Thoracic aorta (tissue), 2 donors: ENCODE measurements around the gene SLC4A3. TPM values are rescaled to one million over a fixed set of nuclear protein-coding genes. Genes with fewer than 3 reads are reported as not detected.
"Not testable (repeated sequence)": the region's sequence is repeated elsewhere in the genome, so short reads cannot be mapped to it uniquely, and the experiment has no call there.

Source experiments
- ATAC-seq: fragments of 150-250 bp; one replicate; pipeline ENCODE4 v1.8.0; 2017; ENCODE audit warnings: low read depth; ENCODE audit not compliant: insufficient number of reproducible peaks, low FRiP score
- DNase-seq: peaks from one replicate; pipeline ENCODE4 v3.0.0-alpha.2; 2020; ENCODE audit warnings: low spot score
- H3K27ac ChIP-seq, 2 donors: fragments of 200-600 bp; sonication (generic); 1 replicate in 1 of 2; 2 replicates in 1 of 2; pipeline ENCODE4 v1.5.1; 2016; ENCODE audit warnings: mild to moderate bottlenecking in 2 of 2, moderate library complexity in 2 of 2
- H3K27me3 ChIP-seq: fragments of 200-600 bp; sonication (generic); replicated peaks from 2 replicates; pipeline ENCODE4 v1.6.0; 2016; ENCODE audit warnings: mild to moderate bottlenecking; ENCODE audit not compliant: insufficient read depth
- H3K36me3 ChIP-seq: fragments of 200-600 bp; sonication (generic); one replicate; pipeline ENCODE4 v1.5.1; 2016
- H3K4me1 ChIP-seq, 2 donors: fragments of 200-600 bp; sonication (generic); 1 replicate in 1 of 2; 2 replicates in 1 of 2; pipeline versions ENCODE4 v1.5.1 to v1.6.0; 2016; ENCODE audit warnings: low read depth in 2 of 2, mild to moderate bottlenecking in 1 of 2; ENCODE audit not compliant: control insufficient read depth in 1 of 2
- H3K4me3 ChIP-seq: fragments of 200-600 bp; sonication (generic); 2 replicates; pipeline ENCODE4 v1.5.1; 2016; ENCODE audit warnings: mild to moderate bottlenecking
- H3K9me3 ChIP-seq: fragments of 200-600 bp; sonication (generic); 2 replicates; pipeline ENCODE4 v1.5.1; 2016
- total RNA-seq, 2 donors: library from RNA; depleted of rRNA; stranded (reverse); fragments of >200 nt; gene quantifications; one replicate each; pipeline versions ENCODE4 v1.1.0 to v1.2.3, GENCODE V29; 2016
- TF ChIP-seq, protein P1 (sequence below): fragments of 200-600 bp; sonication (generic); IDR thresholded peaks from one replicate; pipeline ENCODE4 v1.5.1; 2019; ENCODE audit warnings: antibody characterized with exemption

The SLC4A3 gene
- total RNA-seq, 2 donors from 2014 or later: 5.6 to 6.5 TPM

DNA sequence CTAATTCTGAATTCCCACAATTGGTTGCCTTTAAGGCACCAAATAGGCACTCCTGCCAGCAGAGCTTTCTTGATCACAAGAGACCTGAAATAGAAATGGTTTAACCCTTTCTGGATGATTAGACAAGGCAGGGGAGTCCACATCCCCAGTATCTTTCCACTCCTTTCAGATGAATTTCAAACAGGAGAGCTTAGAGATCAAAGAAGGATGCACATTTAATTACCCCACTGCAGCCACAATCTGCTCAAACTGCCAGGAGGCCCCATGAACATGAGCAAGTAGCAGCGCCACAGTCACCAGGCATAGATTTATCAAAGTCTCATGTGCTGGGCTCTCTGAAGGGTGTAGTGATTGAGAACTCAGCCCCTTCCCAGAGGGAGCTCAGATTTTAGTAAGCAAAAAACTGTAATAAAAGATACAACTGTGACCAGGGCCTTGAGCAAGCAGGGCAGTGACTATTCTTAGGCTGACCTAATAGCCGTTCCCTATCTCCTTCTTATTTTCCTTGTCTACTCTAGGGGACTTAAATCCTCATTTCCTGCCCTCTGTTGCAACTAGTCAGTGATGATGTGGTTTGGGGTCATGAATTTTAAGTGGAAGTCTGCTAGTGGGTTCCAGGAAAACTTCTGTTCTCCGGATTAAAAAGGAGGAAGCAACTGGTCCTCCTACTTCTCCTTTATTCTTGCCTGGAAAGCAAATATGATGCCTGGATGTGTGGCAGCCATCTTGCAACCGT lies 53.7 kb downstream of the SLC4A3 start:
- TF ChIP-seq, protein P1, sequence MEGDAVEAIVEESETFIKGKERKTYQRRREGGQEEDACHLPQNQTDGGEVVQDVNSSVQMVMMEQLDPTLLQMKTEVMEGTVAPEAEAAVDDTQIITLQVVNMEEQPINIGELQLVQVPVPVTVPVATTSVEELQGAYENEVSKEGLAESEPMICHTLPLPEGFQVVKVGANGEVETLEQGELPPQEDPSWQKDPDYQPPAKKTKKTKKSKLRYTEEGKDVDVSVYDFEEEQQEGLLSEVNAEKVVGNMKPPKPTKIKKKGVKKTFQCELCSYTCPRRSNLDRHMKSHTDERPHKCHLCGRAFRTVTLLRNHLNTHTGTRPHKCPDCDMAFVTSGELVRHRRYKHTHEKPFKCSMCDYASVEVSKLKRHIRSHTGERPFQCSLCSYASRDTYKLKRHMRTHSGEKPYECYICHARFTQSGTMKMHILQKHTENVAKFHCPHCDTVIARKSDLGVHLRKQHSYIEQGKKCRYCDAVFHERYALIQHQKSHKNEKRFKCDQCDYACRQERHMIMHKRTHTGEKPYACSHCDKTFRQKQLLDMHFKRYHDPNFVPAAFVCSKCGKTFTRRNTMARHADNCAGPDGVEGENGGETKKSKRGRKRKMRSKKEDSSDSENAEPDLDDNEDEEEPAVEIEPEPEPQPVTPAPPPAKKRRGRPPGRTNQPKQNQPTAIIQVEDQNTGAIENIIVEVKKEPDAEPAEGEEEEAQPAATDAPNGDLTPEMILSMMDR: no peak
- Histone ChIP-seq H3K36me3 (no peaks in the 10 kb centered on the region), H3K27me3 (no peaks in the 10 kb centered on the region), H3K4me3 (no peak overlapping the region), H3K4me1 (peaks cover 0 to 20% of the 10 kb centered on the region in 2 donors), H3K9me3 (no peaks in the 10 kb centered on the region), H3K27ac (peak overlapping the region in 1 of 2 donors; percentile 2)
- no peak for DNase-seq
- ATAC-seq: no peak

DNA sequence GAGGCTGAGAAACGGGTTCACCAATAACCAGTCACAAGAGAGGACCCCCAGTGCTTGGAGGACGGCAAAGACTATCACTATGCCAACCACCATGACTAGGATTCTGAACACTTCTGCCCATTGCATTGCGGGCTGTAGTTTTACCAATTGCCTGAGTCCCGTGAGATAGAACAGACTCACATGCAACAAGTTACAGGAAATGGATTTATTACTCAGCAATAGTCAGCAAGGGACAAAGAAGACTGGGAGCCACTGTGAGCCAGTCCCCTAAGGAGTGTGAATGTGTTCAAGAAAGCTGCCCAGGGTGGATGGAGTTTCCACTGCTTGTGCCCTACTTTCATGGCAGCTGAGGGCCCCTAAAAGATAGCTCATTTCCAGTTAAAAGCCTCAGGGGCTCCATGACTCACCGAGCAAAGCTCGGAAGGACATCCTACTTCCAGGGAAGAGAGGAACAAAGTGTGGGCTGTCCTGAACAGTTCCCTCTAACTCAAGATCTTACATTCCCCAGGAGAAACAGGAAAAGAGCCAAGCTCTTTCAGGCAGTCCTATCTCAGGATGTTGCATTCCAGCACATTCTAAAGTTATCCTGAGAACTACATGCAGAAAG lies 54.4 kb downstream of the SLC4A3 start:
- TF ChIP-seq, protein P1: no peak
- peaks cover 2 to 27% of the 10 kb centered on the region in 2 donors for H3K4me1 ChIP-seq
- H3K27ac ChIP-seq: peak overlapping the region in 1 of 2 donors; percentile 2
- H3K4me3 ChIP-seq: no peak overlapping the region
- no peaks in the 10 kb centered on the region for H3K36me3 ChIP-seq
- DNase-seq (no peak), ATAC-seq (no peak)
- no peaks in the 10 kb centered on the region for H3K9me3 ChIP-seq
- H3K27me3 ChIP-seq: no peaks in the 10 kb centered on the region

DNA sequence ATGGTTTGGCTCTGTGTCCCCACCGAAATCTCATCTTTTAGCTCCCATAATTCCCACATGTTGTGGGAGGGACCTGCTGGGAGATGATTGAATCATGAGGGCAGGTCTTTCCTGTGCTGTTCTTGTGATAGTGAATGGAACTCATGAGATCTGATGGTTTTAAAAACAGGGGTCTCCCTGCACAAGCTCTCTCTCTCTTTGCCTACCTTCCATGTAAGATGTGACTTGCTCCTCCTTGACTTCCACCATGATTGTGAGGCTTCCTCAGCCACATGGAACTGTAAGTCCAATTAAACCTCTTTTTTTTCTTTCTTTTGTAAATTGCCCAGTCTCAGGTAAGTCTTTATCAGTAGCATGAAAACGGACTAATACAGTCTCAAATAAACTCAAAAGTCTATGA lies 56.0 kb downstream of the SLC4A3 start:
- not testable (repeated sequence) for DNase-seq, ATAC-seq, H3K36me3 ChIP-seq, H3K27ac ChIP-seq, H3K4me3 ChIP-seq, H3K9me3 ChIP-seq, H3K27me3 ChIP-seq
- H3K4me1 ChIP-seq: peaks cover 4 to 40% of the 10 kb centered on the region in 2 donors

DNA sequence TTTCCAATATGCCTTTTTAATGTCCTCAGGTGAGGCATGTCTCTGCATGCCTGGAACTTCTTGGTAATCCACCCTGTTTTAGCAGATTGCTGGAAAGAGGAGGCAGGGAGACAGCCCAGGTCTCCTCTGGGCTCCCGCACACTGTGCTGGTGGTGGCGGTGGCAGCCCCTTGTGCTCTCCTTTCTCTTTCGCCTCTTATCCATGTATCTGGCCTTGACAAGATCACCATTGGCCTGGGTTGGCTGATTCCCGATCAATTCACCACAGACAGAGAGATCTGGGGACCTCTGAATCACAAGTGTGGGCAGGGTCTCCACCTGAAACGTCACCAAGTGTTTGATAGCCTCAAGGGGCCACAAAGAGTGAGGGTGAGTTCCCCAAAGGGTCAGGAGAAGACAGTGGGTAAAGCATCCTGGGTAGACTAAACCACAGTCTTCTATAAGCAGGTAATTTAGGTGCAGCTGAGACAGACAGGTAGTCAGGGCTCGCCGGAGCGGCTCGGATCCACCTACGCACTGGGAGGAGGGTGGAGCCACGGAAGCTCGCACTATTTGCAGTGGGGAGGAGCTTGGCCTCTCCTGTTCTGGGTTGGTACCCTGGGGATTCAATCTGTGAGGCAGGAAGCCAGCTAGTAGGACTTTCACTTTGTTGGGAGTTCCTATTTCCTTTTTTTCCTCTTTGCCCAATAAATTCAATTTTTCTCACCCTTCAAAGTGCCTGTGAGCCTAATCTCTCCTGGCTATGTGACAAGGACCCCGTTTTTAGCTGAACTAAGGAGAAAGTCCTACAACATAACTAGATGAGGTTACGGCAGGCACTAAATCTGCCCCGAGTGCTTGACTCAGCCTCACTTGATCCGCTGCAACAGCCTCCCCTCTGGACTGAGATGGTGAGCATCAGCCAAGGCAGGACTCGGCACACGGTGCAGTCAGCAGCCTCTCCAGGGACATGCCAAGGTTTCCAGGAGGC lies 57.6 kb downstream of the SLC4A3 start:
- Histone ChIP-seq H3K4me1 (peaks cover 7 to 53% of the 10 kb centered on the region in 2 donors), H3K27me3 (no peaks in the 10 kb centered on the region), H3K9me3 (no peaks in the 10 kb centered on the region), H3K36me3 (no peaks in the 10 kb centered on the region), H3K27ac (peak overlapping the region; percentile 84 to 88), H3K4me3 (peak overlapping the region; percentile 75)
- TF ChIP-seq, protein P1: peak; percentile 6
- DNase-seq (peak; percentile 43), ATAC-seq (peak; percentile 69)

DNA sequence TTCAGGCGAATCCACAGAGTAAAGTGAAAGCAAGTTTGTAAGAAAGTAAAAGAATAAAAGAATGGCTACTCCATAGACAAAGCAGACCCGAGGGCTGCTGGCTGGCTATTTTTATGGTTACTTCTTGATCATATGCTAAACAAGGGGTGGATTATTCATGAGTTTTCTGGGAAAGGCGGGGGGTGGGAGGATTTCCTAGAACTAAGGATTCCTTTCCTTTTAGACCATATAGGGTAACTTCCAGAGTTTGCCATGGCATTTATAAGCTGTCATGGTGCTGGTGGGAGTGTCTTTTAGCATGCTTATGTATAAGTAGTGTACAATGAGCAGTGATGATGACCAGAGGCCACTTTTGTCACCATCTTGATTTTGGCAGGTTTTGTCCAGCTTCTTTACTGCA lies 59.8 kb downstream of the SLC4A3 start:
- peak overlapping the region; percentile 84 to 88 for H3K27ac ChIP-seq

More for the DNA sequence above, 59.8 kb downstream of the SLC4A3 start:
- DNase-seq: no peak
- TF ChIP-seq, protein P1: no peak
- Histone ChIP-seq H3K4me3 (no peak overlapping the region), H3K4me1 (peaks cover 7 to 54% of the 10 kb centered on the region in 2 donors), H3K9me3 (no peaks in the 10 kb centered on the region), H3K36me3 (no peaks in the 10 kb centered on the region), H3K27me3 (no peaks in the 10 kb centered on the region)
- no peak for ATAC-seq
